ENCODE data around the gene FBXL16.

FBXL16 gene

GRCh38 chr16:694863-695354, 10.7 kb downstream of the FBXL16 start:
- no peak for DNase-seq
- no peak overlapping the region for H2AFZ ChIP-seq (ENCODE audit: insufficient read depth, low read length, poor library complexity)
- peaks cover 2% of the 10 kb centered on the region for H3K79me2 ChIP-seq (ENCODE audit: control insufficient read depth, insufficient read depth, low read length, poor library complexity)
- H3K4ac ChIP-seq (ENCODE audit: low read depth, low read length): no peak overlapping the region
- H3K4me2 ChIP-seq (ENCODE audit: low read length): no peak overlapping the region
- H3K4me1 ChIP-seq (ENCODE audit: control insufficient read depth in 1 of 2, insufficient read depth in 2 of 2, low read length in 2 of 2): peaks cover 5 to 12% of the 10 kb centered on the region in 2 experiments
- H2BK120ac ChIP-seq (ENCODE audit: insufficient read depth, low read length, poor library complexity): no peak overlapping the region
- no peak overlapping the region for H4K91ac ChIP-seq (ENCODE audit: low read depth, low read length)
- no peak overlapping the region for H3K14ac ChIP-seq (ENCODE audit: low read length)
- peak overlapping the region; percentile 25 for H3K4me3 ChIP-seq (ENCODE audit: low read depth, low read length)
- H2AK5ac ChIP-seq (ENCODE audit: low read length): no peak overlapping the region
- no peaks in the 10 kb centered on the region for H3K36me3 ChIP-seq (ENCODE audit: control insufficient read depth in 1 of 2, insufficient read depth in 2 of 2, low read length in 2 of 2)
- no peak overlapping the region for H3K23ac ChIP-seq (ENCODE audit: low read length)
- H3K9me3 ChIP-seq (ENCODE audit: insufficient read depth, low read depth, low read length): peaks cover 14% of the 10 kb centered on the region
- H3K18ac ChIP-seq (ENCODE audit: low read length): no peak overlapping the region
- no peak overlapping the region for H2BK12ac ChIP-seq (ENCODE audit: low read length)
- no peak overlapping the region for H3K27ac ChIP-seq (ENCODE audit: low read depth, low read length)
- H3K79me1 ChIP-seq (ENCODE audit: low read length): peaks cover 3% of the 10 kb centered on the region
- H4K8ac ChIP-seq (ENCODE audit: low read depth, low read length): no peak overlapping the region
- no peak overlapping the region for H4K12ac ChIP-seq (ENCODE audit: low read depth, low read length)
- no peak overlapping the region for H2BK5ac ChIP-seq (ENCODE audit: low read depth, low read length, poor library complexity)
- H3K9ac ChIP-seq (ENCODE audit: low read length): no peak overlapping the region
- peaks cover 33% of the 10 kb centered on the region for H3K27me3 ChIP-seq (ENCODE audit: insufficient read depth, low read length)
- WGBS (ENCODE audit: extremely low coverage, insufficient coverage, insufficient read length): no CpG with 5 or more reads among the region's 37 CpGs

GRCh38 chr16:694187-694862, 11.3 kb downstream of the FBXL16 start:
- peaks cover 4% of the 10 kb centered on the region for H3K79me2 ChIP-seq (ENCODE audit: control insufficient read depth, insufficient read depth, low read length, poor library complexity)
- H3K14ac ChIP-seq (ENCODE audit: low read length): no peak overlapping the region
- H2BK5ac ChIP-seq (ENCODE audit: low read depth, low read length, poor library complexity): no peak overlapping the region
- H3K9ac ChIP-seq (ENCODE audit: low read length): no peak overlapping the region
- peaks cover 33% of the 10 kb centered on the region for H3K27me3 ChIP-seq (ENCODE audit: insufficient read depth, low read length)
- peaks cover 14% of the 10 kb centered on the region for H3K9me3 ChIP-seq (ENCODE audit: insufficient read depth, low read depth, low read length)
- H3K23ac ChIP-seq (ENCODE audit: low read length): no peak overlapping the region
- H2BK120ac ChIP-seq (ENCODE audit: insufficient read depth, low read length, poor library complexity): no peak overlapping the region
- no peak overlapping the region for H2AFZ ChIP-seq (ENCODE audit: insufficient read depth, low read length, poor library complexity)
- peak; percentile 90 to 94 for DNase-seq
- H2AK5ac ChIP-seq (ENCODE audit: low read length): no peak overlapping the region
- H3K4ac ChIP-seq (ENCODE audit: low read depth, low read length): no peak overlapping the region
- no peak overlapping the region for H3K4me3 ChIP-seq (ENCODE audit: low read depth, low read length)
- H2BK12ac ChIP-seq (ENCODE audit: low read length): no peak overlapping the region
- no peak overlapping the region for H3K27ac ChIP-seq (ENCODE audit: low read depth, low read length)
- peaks cover 5% of the 10 kb centered on the region for H3K79me1 ChIP-seq (ENCODE audit: low read length)
- H3K4me1 ChIP-seq (ENCODE audit: control insufficient read depth in 1 of 2, insufficient read depth in 2 of 2, low read length in 2 of 2): peaks cover 11 to 17% of the 10 kb centered on the region in 2 experiments
- H3K18ac ChIP-seq (ENCODE audit: low read length): no peak overlapping the region
- H4K8ac ChIP-seq (ENCODE audit: low read depth, low read length): no peak overlapping the region
- no peak overlapping the region for H4K91ac ChIP-seq (ENCODE audit: low read depth, low read length)
- H4K12ac ChIP-seq (ENCODE audit: low read depth, low read length): no peak overlapping the region
- no peak overlapping the region for H3K4me2 ChIP-seq (ENCODE audit: low read length)
- no CpG with 5 or more reads among the region's 64 CpGs for WGBS (ENCODE audit: extremely low coverage, insufficient coverage, insufficient read length)
- no peaks in the 10 kb centered on the region for H3K36me3 ChIP-seq (ENCODE audit: control insufficient read depth in 1 of 2, insufficient read depth in 2 of 2, low read length in 2 of 2)

GRCh38 chr16:693766-694165, 11.8 kb downstream of the FBXL16 start:
- Histone ChIP-seq H3K79me2 (ENCODE audit: control insufficient read depth, insufficient read depth, low read length, poor library complexity) (peaks cover 4% of the 10 kb centered on the region), H2BK120ac (ENCODE audit: insufficient read depth, low read length, poor library complexity) (no peak overlapping the region), H3K9me3 (ENCODE audit: insufficient read depth, low read depth, low read length) (peaks cover 14% of the 10 kb centered on the region), H3K4me3 (ENCODE audit: low read depth, low read length) (no peak overlapping the region), H3K4me2 (ENCODE audit: low read length) (no peak overlapping the region), H2BK5ac (ENCODE audit: low read depth, low read length, poor library complexity) (no peak overlapping the region), H3K9ac (ENCODE audit: low read length) (no peak overlapping the region), H3K27me3 (ENCODE audit: insufficient read depth, low read length) (peaks cover 33% of the 10 kb centered on the region), H3K4me1 (ENCODE audit: control insufficient read depth in 1 of 2, insufficient read depth in 2 of 2, low read length in 2 of 2) (peaks cover 11 to 21% of the 10 kb centered on the region in 2 experiments), H2BK12ac (ENCODE audit: low read length) (no peak overlapping the region), H2AK5ac (ENCODE audit: low read length) (no peak overlapping the region), H3K18ac (ENCODE audit: low read length) (no peak overlapping the region), H4K8ac (ENCODE audit: low read depth, low read length) (no peak overlapping the region), H4K12ac (ENCODE audit: low read depth, low read length) (no peak overlapping the region), H3K27ac (ENCODE audit: low read depth, low read length) (no peak overlapping the region), H3K36me3 (ENCODE audit: control insufficient read depth in 1 of 2, insufficient read depth in 2 of 2, low read length in 2 of 2) (no peaks in the 10 kb centered on the region), H3K14ac (ENCODE audit: low read length) (no peak overlapping the region), H4K91ac (ENCODE audit: low read depth, low read length) (no peak overlapping the region), H3K79me1 (ENCODE audit: low read length) (peaks cover 5% of the 10 kb centered on the region), H3K23ac (ENCODE audit: low read length) (no peak overlapping the region), H3K4ac (ENCODE audit: low read depth, low read length) (no peak overlapping the region), H2AFZ (ENCODE audit: insufficient read depth, low read length, poor library complexity) (no peak overlapping the region)
- DNase-seq: no peak
- WGBS (ENCODE audit: extremely low coverage, insufficient coverage, insufficient read length): no CpG with 5 or more reads among the region's 37 CpGs

- Histone ChIP-seq H3K18ac (ENCODE audit: low read length) (no peak overlapping the region), H3K4me2 (ENCODE audit: low read length) (no peak overlapping the region), H2AFZ (ENCODE audit: insufficient read depth, low read length, poor library complexity) (no peak overlapping the region), H3K14ac (ENCODE audit: low read length) (no peak overlapping the region), H4K8ac (ENCODE audit: low read depth, low read length) (no peak overlapping the region), H2BK5ac (ENCODE audit: low read depth, low read length, poor library complexity) (no peak overlapping the region), H3K4ac (ENCODE audit: low read depth, low read length) (no peak overlapping the region), H3K23ac (ENCODE audit: low read length) (no peak overlapping the region), H4K91ac (ENCODE audit: low read depth, low read length) (no peak overlapping the region), H2BK120ac (ENCODE audit: insufficient read depth, low read length, poor library complexity) (no peak overlapping the region), H3K79me1 (ENCODE audit: low read length) (peaks cover 5% of the 10 kb centered on the region), H3K4me1 (ENCODE audit: control insufficient read depth in 1 of 2, insufficient read depth in 2 of 2, low read length in 2 of 2) (peaks cover 11 to 21% of the 10 kb centered on the region in 2 experiments), H3K27me3 (ENCODE audit: insufficient read depth, low read length) (peaks cover 33% of the 10 kb centered on the region), H2BK12ac (ENCODE audit: low read length) (no peak overlapping the region), H3K9ac (ENCODE audit: low read length) (no peak overlapping the region), H3K27ac (ENCODE audit: low read depth, low read length) (no peak overlapping the region), H2AK5ac (ENCODE audit: low read length) (no peak overlapping the region), H3K4me3 (ENCODE audit: low read depth, low read length) (no peak overlapping the region), H4K12ac (ENCODE audit: low read depth, low read length) (no peak overlapping the region), H3K36me3 (ENCODE audit: control insufficient read depth in 1 of 2, insufficient read depth in 2 of 2, low read length in 2 of 2) (no peaks in the 10 kb centered on the region), H3K9me3 (ENCODE audit: insufficient read depth, low read depth, low read length) (peaks cover 14% of the 10 kb centered on the region), H3K79me2 (ENCODE audit: control insufficient read depth, insufficient read depth, low read length, poor library complexity) (peaks cover 4% of the 10 kb centered on the region)
- no CpG with 5 or more reads among the region's 22 CpGs for WGBS (ENCODE audit: extremely low coverage, insufficient coverage, insufficient read length)
- no peak for DNase-seq
Observed at GRCh38 chr16:693364-693763, 12.2 kb downstream of the FBXL16 start.
